Measurements from ENCODE around the gene COG7. TPM values are rescaled to one million over a fixed set of nuclear protein-coding genes. Genes with fewer than 3 reads are reported as not detected.
"Not testable (repeated sequence)": the region's sequence is repeated elsewhere in the genome, so short reads cannot be mapped to it uniquely, and the experiment has no call there.

Gene COG7
- polyA plus RNA-seq, 1 donor (not counting 4 experiments of a cell fraction or from before 2014, with no cell fraction given): 14.7 TPM

GRCh38 chr16:23382279-23382678 is 70.7 kb downstream of the COG7 start:
- dilution Hi-C loops (cut with MboI; ENCODE audit: extremely low pct_ligation_motif_present, low sequenced_read_pairs): loop anchor here (25.0 kb wide), 1 partner anchor 220 kb away; no protein-coding TSS in a partner anchor
- DNase-seq (ENCODE audit: low read depth, low spot score) (no peak), FAIRE-seq (no peak)
- Histone ChIP-seq H2AFZ (ENCODE audit: control insufficient read depth, low read length) (no peak overlapping the region), H3K4me1 (ENCODE audit: control insufficient read depth, extremely low read depth, insufficient read depth, low read length) (no peaks in the 10 kb centered on the region), H3K4me3 (ENCODE audit: control insufficient read depth in 2 of 3, extremely low read depth in 1 of 3, insufficient read depth in 2 of 3, low read depth in 1 of 3, low read length in 3 of 3) (no peak overlapping the region), H3K36me3 (ENCODE audit: control insufficient read depth in 2 of 2, extremely low read depth in 1 of 2, insufficient read depth in 2 of 2, low read length in 2 of 2) (no peaks in the 10 kb centered on the region), H3K27me3 (ENCODE audit: control insufficient read depth, extremely low read depth, insufficient read depth, low read length) (no peaks in the 10 kb centered on the region), H3K4me2 (ENCODE audit: control insufficient read depth, extremely low read depth, insufficient read depth, low read depth, low read length) (no peak overlapping the region), H3K27ac (ENCODE audit: control insufficient read depth, insufficient read depth, low read length) (no peak overlapping the region), H3K9me3 (ENCODE audit: control insufficient read depth, low read depth, low read length) (no peaks in the 10 kb centered on the region), H3K9ac (ENCODE audit: control insufficient read depth, extremely low read depth, insufficient read depth, low read length) (no peak overlapping the region), H4K20me1 (ENCODE audit: control insufficient read depth, extremely low read depth, insufficient read depth, low read length) (no peaks in the 10 kb centered on the region), H3K9me1 (ENCODE audit: control insufficient read depth, extremely low read depth, insufficient read depth, low read length) (no peaks in the 10 kb centered on the region), H3K79me2 (ENCODE audit: control insufficient read depth, insufficient read depth, low read length) (no peaks in the 10 kb centered on the region)
- TF ChIP-seq CTCF (optimal IDR thresholded peaks at IDR 0.05 in 1 of 3, IDR thresholded peaks at IDR 0.05 in 1 of 3, conservative IDR thresholded peaks at IDR 0.05 in 1 of 3; ENCODE audit: extremely low read depth in 1 of 3, insufficient read depth in 2 of 3, low read length in 3 of 3): no peak
- TF ChIP-seq EZH2 (IDR thresholded peaks at IDR 0.05; ENCODE audit: low read length): no peak

- H4K20me1 ChIP-seq (ENCODE audit: control insufficient read depth, extremely low read depth, insufficient read depth, low read length); FAIRE-seq; H3K36me3 ChIP-seq (ENCODE audit: control insufficient read depth in 2 of 2, extremely low read depth in 1 of 2, insufficient read depth in 2 of 2, low read length in 2 of 2); H3K4me1 ChIP-seq (ENCODE audit: control insufficient read depth, extremely low read depth, insufficient read depth, low read length); H3K27me3 ChIP-seq (ENCODE audit: control insufficient read depth, extremely low read depth, insufficient read depth, low read length); H3K27ac ChIP-seq (ENCODE audit: control insufficient read depth, insufficient read depth, low read length); H3K9me1 ChIP-seq (ENCODE audit: control insufficient read depth, extremely low read depth, insufficient read depth, low read length); H3K4me3 ChIP-seq (ENCODE audit: control insufficient read depth in 2 of 3, extremely low read depth in 1 of 3, insufficient read depth in 2 of 3, low read depth in 1 of 3, low read length in 3 of 3); H3K9ac ChIP-seq (ENCODE audit: control insufficient read depth, extremely low read depth, insufficient read depth, low read length); H3K4me2 ChIP-seq (ENCODE audit: control insufficient read depth, extremely low read depth, insufficient read depth, low read depth, low read length); H3K79me2 ChIP-seq (ENCODE audit: control insufficient read depth, insufficient read depth, low read length); H2AFZ ChIP-seq (ENCODE audit: control insufficient read depth, low read length); DNase-seq (ENCODE audit: low read depth, low spot score); H3K9me3 ChIP-seq (ENCODE audit: control insufficient read depth, low read depth, low read length): not testable (repeated sequence)
- dilution Hi-C loops (cut with MboI; ENCODE audit: extremely low pct_ligation_motif_present, low sequenced_read_pairs): loop anchor here (25.0 kb wide), 1 partner anchor 219 kb away; no protein-coding TSS in a partner anchor
These were observed 71.3 kb downstream of the COG7 start for GRCh38 chr16:23381702-23382101.

- Histone ChIP-seq H3K9me3 (ENCODE audit: control insufficient read depth, low read depth, low read length) (no peaks in the 10 kb centered on the region), H3K4me1 (ENCODE audit: control insufficient read depth, extremely low read depth, insufficient read depth, low read length) (no peaks in the 10 kb centered on the region), H3K79me2 (ENCODE audit: control insufficient read depth, insufficient read depth, low read length) (no peaks in the 10 kb centered on the region), H3K27me3 (ENCODE audit: control insufficient read depth, extremely low read depth, insufficient read depth, low read length) (no peaks in the 10 kb centered on the region), H2AFZ (ENCODE audit: control insufficient read depth, low read length) (no peak overlapping the region), H3K9ac (ENCODE audit: control insufficient read depth, extremely low read depth, insufficient read depth, low read length) (no peak overlapping the region), H3K4me3 (ENCODE audit: control insufficient read depth in 2 of 3, extremely low read depth in 1 of 3, insufficient read depth in 2 of 3, low read depth in 1 of 3, low read length in 3 of 3) (no peak overlapping the region), H3K27ac (ENCODE audit: control insufficient read depth, insufficient read depth, low read length) (no peak overlapping the region), H3K4me2 (ENCODE audit: control insufficient read depth, extremely low read depth, insufficient read depth, low read depth, low read length) (no peak overlapping the region), H3K9me1 (ENCODE audit: control insufficient read depth, extremely low read depth, insufficient read depth, low read length) (no peaks in the 10 kb centered on the region), H4K20me1 (ENCODE audit: control insufficient read depth, extremely low read depth, insufficient read depth, low read length) (no peaks in the 10 kb centered on the region), H3K36me3 (ENCODE audit: control insufficient read depth in 2 of 2, extremely low read depth in 1 of 2, insufficient read depth in 2 of 2, low read length in 2 of 2) (no peaks in the 10 kb centered on the region)
- dilution Hi-C loops (cut with MboI; ENCODE audit: extremely low pct_ligation_motif_present, low sequenced_read_pairs): loop anchor here (25.0 kb wide), 1 partner anchor 218 kb away; no protein-coding TSS in a partner anchor
- DNase-seq (ENCODE audit: low read depth, low spot score) (no peak), FAIRE-seq (no peak)
- TF ChIP-seq EZH2 (IDR thresholded peaks at IDR 0.05; ENCODE audit: low read length) (no peak), CTCF (optimal IDR thresholded peaks at IDR 0.05 in 1 of 3, IDR thresholded peaks at IDR 0.05 in 1 of 3, conservative IDR thresholded peaks at IDR 0.05 in 1 of 3; ENCODE audit: extremely low read depth in 1 of 3, insufficient read depth in 2 of 3, low read length in 3 of 3) (no peak)
These were observed 72.5 kb downstream of the COG7 start for GRCh38 chr16:23380501-23380951.

Data from keratinocyte (primary cell).